B cell (primary cell): ENCODE data around the gene NGDN. TPM values are rescaled to one million over a fixed set of nuclear protein-coding genes. Genes with fewer than 3 reads are reported as not detected.

Experiments used
- ATAC-seq: fragments of 200-7000 bp; cut with Tn5 transposase; one replicate; pipeline ENCODE4 v1.10.0; 2021; ENCODE audit warnings: low read depth, mild to moderate bottlenecking, moderate number of reproducible peaks, moderate library complexity
- CTCF ChIA-PET: fragments of 350-600 bp; sonication (Branson Sonifier 250); formaldehyde crosslinking; loops from one replicate; lab custom pipeline; 2021; ENCODE audit warnings: antibody characterized with exemption, inconsistent platforms; lab: Charles Lee
- POLR2A ChIA-PET: fragments of 350-600 bp; sonication (Branson Sonifier 250); formaldehyde crosslinking; loops from one replicate; lab custom pipeline; 2021; ENCODE audit warnings: antibody characterized with exemption; lab: Charles Lee
- DNase-seq: peaks from one replicate; pipeline ENCODE4 v3.0.0; 2013
- H2AFZ ChIP-seq: 2 replicates; pipeline ENCODE4 v1.6.1; 2012; ENCODE audit warnings: mild to moderate bottlenecking, low read depth, low read length; ENCODE audit not compliant: insufficient read depth, poor library complexity, severe bottlenecking
- H3K27ac ChIP-seq, 2 donors: 1 replicate in 1 of 2; 2 replicates in 1 of 2; pipeline ENCODE4 v1.5.1; 2012 to 2013; ENCODE audit warnings: low read length in 2 of 2, mild to moderate bottlenecking in 2 of 2, moderate library complexity in 1 of 2
- H3K27me3 ChIP-seq, 4 experiments: fragments of 200-600 bp in 1 of 4; sonication (generic) in 1 of 4; replicated peaks in 1 of 4; 1 replicate in 2 of 4; 2 replicates in 2 of 4; pipeline versions ENCODE4 v1.6.1 to v1.7.0; 2013 to 2016; ENCODE audit warnings: low read length in 3 of 4, mild to moderate bottlenecking in 2 of 4, mixed read lengths in 1 of 4, moderate library complexity in 1 of 4; ENCODE audit not compliant: insufficient read depth in 4 of 4, control insufficient read depth in 3 of 4; ENCODE audit errors: control extremely low read depth in 1 of 4
- H3K36me3 ChIP-seq, 2 experiments: replicated peaks in 1 of 2; 1 replicate in 1 of 2; 2 replicates in 1 of 2; pipeline versions ENCODE4 v1.6.1 to v1.7.1; 2013; ENCODE audit warnings: low read length in 1 of 2; ENCODE audit not compliant: insufficient read depth in 2 of 2, control insufficient read depth in 1 of 2; ENCODE audit errors: control extremely low read depth in 1 of 2, extremely low read depth in 1 of 2
- H3K4me1 ChIP-seq, 2 donors: fragments of 200-600 bp in 1 of 2; sonication (generic) in 1 of 2; 1 replicate in 1 of 2; 2 replicates in 1 of 2; pipeline versions ENCODE4 v1.5.1 to v1.6.1; 2013 to 2017; ENCODE audit warnings: low read length in 2 of 2; ENCODE audit not compliant: control insufficient read depth in 2 of 2, insufficient read depth in 2 of 2
- H3K4me2 ChIP-seq: replicated peaks from 2 replicates; pipeline ENCODE3; 2012; ENCODE audit warnings: mild to moderate bottlenecking, low read depth, low read length; ENCODE audit not compliant: poor library complexity, severe bottlenecking
- H3K4me3 ChIP-seq, 5 experiments: fragments of 200-600 bp in 1 of 5; sonication (generic) in 1 of 5; 1 replicate in 3 of 5; 2 replicates in 2 of 5; pipeline versions ENCODE4 v1.5.1 to v1.7.0; 2011 to 2016; ENCODE audit warnings: low read length in 4 of 5, mild to moderate bottlenecking in 4 of 5, low read depth in 2 of 5, control low read depth in 1 of 5, moderate library complexity in 1 of 5; ENCODE audit not compliant: insufficient read depth in 1 of 5; ENCODE audit errors: control extremely low read depth in 1 of 5, extremely low read depth in 1 of 5
- H3K79me2 ChIP-seq: fragments of 200-600 bp; sonication (generic); one replicate; pipeline ENCODE4 v1.6.0; 2016; ENCODE audit warnings: low read length; ENCODE audit not compliant: control insufficient read depth, insufficient read depth
- H3K9ac ChIP-seq: fragments of 200-600 bp; sonication (generic); 2 replicates; pipeline ENCODE4 v1.6.1; 2017; ENCODE audit warnings: mild to moderate bottlenecking, low read length, moderate library complexity
- H3K9me3 ChIP-seq, 3 donors: one replicate each; pipeline versions ENCODE4 v1.6.1 to v1.7.1; 2013; ENCODE audit warnings: low read length in 2 of 3; ENCODE audit not compliant: control insufficient read depth in 2 of 3, insufficient read depth in 1 of 3; ENCODE audit errors: control extremely low read depth in 1 of 3
- H4K20me1 ChIP-seq: 2 replicates; pipeline ENCODE4 v1.6.0; 2012; ENCODE audit warnings: mild to moderate bottlenecking, low read length; ENCODE audit not compliant: insufficient read depth, control insufficient read depth, poor library complexity, severe bottlenecking
- H3K27ac Mint-ChIP-seq: one replicate; pipeline ENCODE4 v1.8.0; 2021; ENCODE audit warnings: mixed read lengths
- H3K27me3 Mint-ChIP-seq: one replicate; pipeline ENCODE4 v1.8.0; 2021; ENCODE audit warnings: mixed read lengths
- H3K4me1 Mint-ChIP-seq: one replicate; pipeline ENCODE4 v1.8.0; 2021; ENCODE audit warnings: mixed read lengths
- H3K4me3 Mint-ChIP-seq: one replicate; pipeline ENCODE4 v1.8.0; 2021; ENCODE audit warnings: mixed read lengths
- H3K9me3 Mint-ChIP-seq: one replicate; pipeline ENCODE4 v1.8.0; 2022; ENCODE audit warnings: mixed read lengths; ENCODE audit not compliant: insufficient read depth
- CTCF ChIP-seq: fragments of 200-600 bp; IDR thresholded peaks from one replicate; pipeline ENCODE4 v1.8.0; 2022; ENCODE audit warnings: antibody characterized with exemption, mild to moderate bottlenecking
- EZH2 ChIP-seq: IDR thresholded peaks from 2 replicates; pipeline ENCODE4 v1.6.1; 2012; ENCODE audit warnings: borderline replicate concordance, low read depth, mild to moderate bottlenecking, moderate library complexity, low read length; ENCODE audit not compliant: insufficient read depth, poor library complexity, severe bottlenecking
- WGBS: methylation state at CpG from one replicate; pipeline ENCODE4 v1.1.5; 2013; ENCODE audit warnings: missing lambda C conversion rate; ENCODE audit not compliant: insufficient coverage; 5-methylcytosine and 5-hydroxymethylcytosine counted together
- intact Hi-C: fragments of 100-400 bp; cut with micrococcal nuclease; formaldehyde crosslinking; loops from one replicate; pipeline ENCODE4 v1.10.0; 2022
- polyA plus RNA-seq: library from polyadenylated mRNA; depleted of rRNA; stranded (reverse); fragments of >200 nt; gene quantifications from 2 replicates; pipeline ENCODE4 v1.2.3, GENCODE V29; 2012
- total RNA-seq, 2 donors: library from RNA; stranded (reverse); fragments of 120-200 nt in 1 of 2; gene quantifications; 1 replicate in 1 of 2; 2 replicates in 1 of 2; pipeline versions ENCODE4 v1.2.3 to v1.2.4, GENCODE V29; 2013 to 2022

Gene NGDN
- total and polyA plus RNA-seq, 2 donors (not counting 1 experiment from before 2014, with no cell fraction given): 66.7 to 81.8 TPM

GRCh38 chr14:23478109-23478759 lies 8.7 kb downstream of the NGDN start:
- POLR2A ChIA-PET: no interaction called here
- Histone ChIP-seq H3K4me2 (no peak overlapping the region), H3K4me3 (no peak overlapping the region), H2AFZ (no peak overlapping the region), H3K27ac (peak overlapping the region in 1 of 2 donors; percentile 4), H3K79me2 (no peaks in the 10 kb centered on the region), H3K4me1 (no peaks in the 10 kb centered on the region), H3K27me3 (no peaks in the 10 kb centered on the region), H3K36me3 (peaks cover 23 to 51% of the 10 kb centered on the region in 2 experiments), H4K20me1 (no peaks in the 10 kb centered on the region), H3K9me3 (no peaks in the 10 kb centered on the region), H3K9ac (no peak overlapping the region)
- no CpG with 5 or more reads among the region's 5 CpGs for WGBS
- CTCF ChIA-PET: interaction anchor here (0.6 to 9.6 kb wide), 21 partner anchors 8 to 631 kb away, joined by 3 to 335 read pairs (median 4); partner anchors contain the start of genes AP1G2, NGDN, THTPA and ZFHX2
- no peak overlapping the region for H3K4me3 Mint-ChIP-seq
- peak; percentile 73 for ATAC-seq
- no peaks in the 10 kb centered on the region for H3K27me3 Mint-ChIP-seq
- no peak overlapping the region for H3K27ac Mint-ChIP-seq
- intact Hi-C loops: loop anchor here (1.0 to 5.0 kb wide), 4 partner anchors 9 to 476 kb away; partner anchors contain the start of gene NGDN
- H3K9me3 Mint-ChIP-seq: no peaks in the 10 kb centered on the region
- H3K4me1 Mint-ChIP-seq: no peaks in the 10 kb centered on the region
- peak; percentile 79 for DNase-seq
- peak; percentile 81 for TF ChIP-seq CTCF
- TF ChIP-seq EZH2: no peak

- no peak for DNase-seq
- H3K36me3 ChIP-seq: peaks cover 10 to 40% of the 10 kb centered on the region in 2 experiments
- CTCF ChIA-PET: interaction anchor here (9.6 kb wide), 1 partner anchor 78 kb away, joined by 335 read pairs; the partner anchor contains the start of gene THTPA
These were observed 12.0 kb downstream of the NGDN start for GRCh38 chr14:23481362-23481970.

More at GRCh38 chr14:23481362-23481970, 12.0 kb downstream of the NGDN start:
- H4K20me1 ChIP-seq: no peaks in the 10 kb centered on the region
- no peak overlapping the region for H3K9ac ChIP-seq
- intact Hi-C loops: no loop called here
- Mint-ChIP-seq H3K9me3 (no peaks in the 10 kb centered on the region), H3K27ac (no peak overlapping the region), H3K27me3 (no peaks in the 10 kb centered on the region), H3K4me3 (no peak overlapping the region), H3K4me1 (no peaks in the 10 kb centered on the region)
- no peak overlapping the region for H2AFZ ChIP-seq
- H3K4me1 ChIP-seq: no peaks in the 10 kb centered on the region
- 89% methylated on average over 2 of the region's 3 CpGs for WGBS
- ATAC-seq: no peak
- H3K79me2 ChIP-seq: no peaks in the 10 kb centered on the region
- H3K4me2 ChIP-seq: no peak overlapping the region
- POLR2A ChIA-PET: interaction anchor here (0.5 to 0.9 kb wide), 2 partner anchors 78 to 79 kb away, joined by 3 to 4 read pairs; no protein-coding TSS in a partner anchor
- H3K27me3 ChIP-seq: no peaks in the 10 kb centered on the region
- TF ChIP-seq EZH2: no peak
- no peak for TF ChIP-seq CTCF
- H3K9me3 ChIP-seq: no peaks in the 10 kb centered on the region
- H3K4me3 ChIP-seq: no peak overlapping the region
- no peak overlapping the region for H3K27ac ChIP-seq
